Measurements from ENCODE around the gene RAB5IF. TPM values are rescaled to one million over a fixed set of nuclear protein-coding genes. Genes with fewer than 3 reads are reported as not detected.

RAB5IF gene
- total RNA-seq, 1 donor = 59.7 TPM

DNA sequence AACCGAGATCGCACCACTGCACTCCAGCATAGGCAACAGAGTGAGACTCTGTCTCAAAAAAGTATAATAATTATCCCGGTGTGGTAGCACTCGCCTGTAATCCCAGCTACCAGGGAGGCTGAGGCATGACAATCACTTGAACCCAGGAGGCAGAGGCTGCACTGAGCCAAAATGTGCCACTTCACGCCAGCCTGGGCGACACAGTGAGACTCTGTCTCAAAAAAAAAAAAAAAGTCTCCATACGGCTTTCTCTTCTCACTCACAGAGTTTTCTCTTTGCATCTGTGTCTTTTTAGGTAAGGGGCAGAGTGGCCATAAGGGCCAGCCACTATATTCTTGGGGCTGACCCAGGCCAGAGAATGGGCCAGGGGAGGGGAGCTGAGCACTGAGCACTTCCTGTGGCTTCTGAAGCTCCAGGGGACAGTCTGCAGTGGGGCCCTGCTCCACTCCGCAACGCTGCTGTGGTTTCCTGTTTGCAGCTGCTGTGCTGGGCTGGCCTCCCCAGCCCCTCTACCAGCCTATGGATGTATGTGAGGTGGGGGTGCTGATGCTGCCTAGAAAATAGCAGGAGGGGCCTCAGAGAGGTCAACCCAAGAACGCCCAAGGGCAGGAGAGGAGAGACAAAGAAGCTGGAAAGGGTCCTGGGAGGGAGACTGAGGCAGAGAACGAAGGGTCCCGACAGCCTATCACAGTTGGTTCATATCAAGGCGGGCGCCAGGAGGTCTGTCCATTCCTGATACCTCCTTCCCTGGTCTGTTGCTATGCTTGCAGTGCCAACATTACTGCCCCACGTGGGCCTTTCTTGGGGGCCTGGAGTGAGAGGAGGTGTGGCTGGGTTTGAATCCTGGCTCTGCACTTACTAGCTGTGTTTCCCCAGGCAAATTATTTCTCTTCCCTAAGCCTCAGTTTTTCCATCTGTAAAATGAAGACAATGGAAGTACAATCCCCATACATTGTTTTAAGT, 24.4 kb downstream of the RAB5IF start:
- no peak overlapping the region for H3K4me3 ChIP-seq (ENCODE audit: insufficient read depth, low read length)
- no peak overlapping the region for H3K4me2 ChIP-seq (ENCODE audit: insufficient read depth, low read length)
- H3K4me1 ChIP-seq (ENCODE audit: insufficient read depth, low read length) = no peaks in the 10 kb centered on the region
- no peak for TF ChIP-seq CTCF (IDR thresholded peaks at IDR 0.05; ENCODE audit: extremely low read depth, low read depth, low read length)
- H3K79me2 ChIP-seq (ENCODE audit: insufficient read depth, low read length) = no peaks in the 10 kb centered on the region
- H3K36me3 ChIP-seq (ENCODE audit: insufficient read depth, low read length) = no peaks in the 10 kb centered on the region
- H3K27ac ChIP-seq (ENCODE audit: low read depth, low read length) = no peak overlapping the region
- H3K27me3 ChIP-seq (ENCODE audit: insufficient read depth, low read length) = no peaks in the 10 kb centered on the region
- DNase-seq (ENCODE audit: insufficient read length, low spot score, missing footprints) = no peak
- no peak overlapping the region for H2AFZ ChIP-seq (ENCODE audit: low read length)
- H4K20me1 ChIP-seq (ENCODE audit: insufficient read depth, low read length) = no peaks in the 10 kb centered on the region
- no peaks in the 10 kb centered on the region for H3K9me3 ChIP-seq (ENCODE audit: low read depth, low read length)

GRCh38 chr20:36631646-36632045, 26.1 kb downstream of the RAB5IF start:
- Histone ChIP-seq H3K4me1 (ENCODE audit: insufficient read depth, low read length) (no peaks in the 10 kb centered on the region), H3K9me3 (ENCODE audit: low read depth, low read length) (no peaks in the 10 kb centered on the region), H2AFZ (ENCODE audit: low read length) (no peak overlapping the region), H3K4me3 (ENCODE audit: insufficient read depth, low read length) (no peak overlapping the region), H3K36me3 (ENCODE audit: insufficient read depth, low read length) (no peaks in the 10 kb centered on the region), H4K20me1 (ENCODE audit: insufficient read depth, low read length) (no peaks in the 10 kb centered on the region), H3K4me2 (ENCODE audit: insufficient read depth, low read length) (no peak overlapping the region), H3K79me2 (ENCODE audit: insufficient read depth, low read length) (no peaks in the 10 kb centered on the region), H3K27ac (ENCODE audit: low read depth, low read length) (no peak overlapping the region), H3K27me3 (ENCODE audit: insufficient read depth, low read length) (no peaks in the 10 kb centered on the region)
- DNase-seq (ENCODE audit: insufficient read length, low spot score, missing footprints) = no peak
- TF ChIP-seq CTCF (IDR thresholded peaks at IDR 0.05; ENCODE audit: extremely low read depth, low read depth, low read length) = no peak

- no peaks in the 10 kb centered on the region for H4K20me1 ChIP-seq (ENCODE audit: insufficient read depth, low read length)
- no peak overlapping the region for H3K4me3 ChIP-seq (ENCODE audit: insufficient read depth, low read length)
- H3K27me3 ChIP-seq (ENCODE audit: insufficient read depth, low read length) = no peaks in the 10 kb centered on the region
- H2AFZ ChIP-seq (ENCODE audit: low read length) = no peak overlapping the region
- H3K27ac ChIP-seq (ENCODE audit: low read depth, low read length) = no peak overlapping the region
- DNase-seq (ENCODE audit: insufficient read length, low spot score, missing footprints) = no peak
- H3K9me3 ChIP-seq (ENCODE audit: low read depth, low read length) = no peaks in the 10 kb centered on the region
- no peaks in the 10 kb centered on the region for H3K79me2 ChIP-seq (ENCODE audit: insufficient read depth, low read length)
- no peaks in the 10 kb centered on the region for H3K4me1 ChIP-seq (ENCODE audit: insufficient read depth, low read length)
- H3K4me2 ChIP-seq (ENCODE audit: insufficient read depth, low read length) = no peak overlapping the region
- TF ChIP-seq CTCF (IDR thresholded peaks at IDR 0.05; ENCODE audit: extremely low read depth, low read depth, low read length) = no peak
- no peaks in the 10 kb centered on the region for H3K36me3 ChIP-seq (ENCODE audit: insufficient read depth, low read length)
Measured at GRCh38 chr20:36632147-36632486, 26.5 kb downstream of the RAB5IF start.

- Histone ChIP-seq H4K20me1 (ENCODE audit: insufficient read depth, low read length) (no peaks in the 10 kb centered on the region), H3K4me3 (ENCODE audit: insufficient read depth, low read length) (no peak overlapping the region), H3K4me2 (ENCODE audit: insufficient read depth, low read length) (no peak overlapping the region), H3K27ac (ENCODE audit: low read depth, low read length) (no peak overlapping the region), H3K4me1 (ENCODE audit: insufficient read depth, low read length) (no peaks in the 10 kb centered on the region), H3K9me3 (ENCODE audit: low read depth, low read length) (no peaks in the 10 kb centered on the region), H3K79me2 (ENCODE audit: insufficient read depth, low read length) (no peaks in the 10 kb centered on the region), H3K27me3 (ENCODE audit: insufficient read depth, low read length) (no peaks in the 10 kb centered on the region), H3K36me3 (ENCODE audit: insufficient read depth, low read length) (no peaks in the 10 kb centered on the region), H2AFZ (ENCODE audit: low read length) (no peak overlapping the region)
- TF ChIP-seq CTCF (IDR thresholded peaks at IDR 0.05; ENCODE audit: extremely low read depth, low read depth, low read length) = no peak
- no peak for DNase-seq (ENCODE audit: insufficient read length, low spot score, missing footprints)
Measured at GRCh38 chr20:36632487-36633284, 27.1 kb downstream of the RAB5IF start.
